ENCODE results near the gene CTNNBIP1. TPM values are rescaled to one million over a fixed set of nuclear protein-coding genes. Genes with fewer than 3 reads are reported as not detected.
A peak's percentile ranks its signal among the peaks of the same experiment; 100 is the strongest.

Gene CTNNBIP1
- total RNA-seq, 4 donors from 2014 or later: 17.0 to 27.2 (median 23.4) TPM

GRCh38 chr1:9846611-9847171 lies 63.4 kb downstream of the CTNNBIP1 start:
- intact Hi-C loops (cut with DNase I): no loop called here
- Histone ChIP-seq H3K9me3 (no peaks in the 10 kb centered on the region), H3K36me3 (peaks cover 0 to 22% (median 13%) of the 10 kb centered on the region in 4 donors), H3K4me3 (no peak overlapping the region), H3K27me3 (no peaks in the 10 kb centered on the region), H3K4me1 (peaks cover 20 to 35% (median 27%) of the 10 kb centered on the region in 4 donors), H3K27ac (replicated peaks in 1 of 4) (no peak overlapping the region)
- no peak for TF ChIP-seq POLR2A (IDR thresholded peaks at IDR 0.05; ENCODE audit: low read depth)
- TF ChIP-seq POLR2AphosphoS5 (IDR thresholded peaks at IDR 0.05): no peak
- 80% methylated on average over 10 of the region's 17 CpGs for WGBS
- no peak for DNase-seq (ENCODE audit: extremely low spot score)

GRCh38 chr1:9845914-9846313 lies 64.2 kb downstream of the CTNNBIP1 start:
- Histone ChIP-seq H3K4me3 (no peak overlapping the region), H3K4me1 (peaks cover 20 to 35% (median 27%) of the 10 kb centered on the region in 4 donors), H3K36me3 (peaks cover 0 to 20% (median 12%) of the 10 kb centered on the region in 4 donors), H3K9me3 (no peaks in the 10 kb centered on the region), H3K27me3 (no peaks in the 10 kb centered on the region), H3K27ac (replicated peaks in 1 of 4) (no peak overlapping the region)
- WGBS: 70% methylated on average over 9 of the region's 9 CpGs
- DNase-seq (ENCODE audit: extremely low spot score): no peak
- TF ChIP-seq POLR2A (IDR thresholded peaks at IDR 0.05; ENCODE audit: low read depth) (no peak), CTCF (IDR thresholded peaks at IDR 0.05) (no peak), POLR2AphosphoS5 (IDR thresholded peaks at IDR 0.05) (no peak), EP300 (IDR thresholded peaks at IDR 0.05) (no peak)
- intact Hi-C loops (cut with DNase I): no loop called here

GRCh38 chr1:9844756-9845155 lies 65.3 kb downstream of the CTNNBIP1 start:
- H3K4me1 ChIP-seq: peaks cover 20 to 35% (median 27%) of the 10 kb centered on the region in 4 donors
- H3K4me3 ChIP-seq: no peak overlapping the region
- WGBS: 87% methylated on average over 7 of the region's 7 CpGs
- H3K9me3 ChIP-seq: no peaks in the 10 kb centered on the region
- no peak for TF ChIP-seq EP300 (IDR thresholded peaks at IDR 0.05)
- TF ChIP-seq POLR2A (IDR thresholded peaks at IDR 0.05; ENCODE audit: low read depth): no peak
- TF ChIP-seq POLR2AphosphoS5 (IDR thresholded peaks at IDR 0.05): no peak
- peaks cover 0 to 12% (median 6%) of the 10 kb centered on the region in 4 donors for H3K36me3 ChIP-seq
- H3K27ac ChIP-seq (replicated peaks in 1 of 4): peak overlapping the region in 1 of 4 donors; percentile 30
- no peak for DNase-seq (ENCODE audit: extremely low spot score)
- no peaks in the 10 kb centered on the region for H3K27me3 ChIP-seq
- intact Hi-C loops (cut with DNase I): no loop called here

- Histone ChIP-seq H3K27ac (replicated peaks in 1 of 4) (peak overlapping the region in 1 of 4 donors; percentile 30), H3K27me3 (no peaks in the 10 kb centered on the region), H3K9me3 (no peaks in the 10 kb centered on the region), H3K4me3 (no peak overlapping the region), H3K36me3 (peaks cover 0 to 5% (median under 1%) of the 10 kb centered on the region in 4 donors), H3K4me1 (peaks cover 20 to 35% (median 27%) of the 10 kb centered on the region in 4 donors)
- intact Hi-C loops (cut with DNase I): no loop called here
- 48% methylated on average over 8 of the region's 12 CpGs for WGBS
- no peak for DNase-seq (ENCODE audit: extremely low spot score)
- TF ChIP-seq POLR2AphosphoS5 (IDR thresholded peaks at IDR 0.05) (no peak), POLR2A (IDR thresholded peaks at IDR 0.05; ENCODE audit: low read depth) (no peak), EP300 (IDR thresholded peaks at IDR 0.05) (no peak), CTCF (IDR thresholded peaks at IDR 0.05) (no peak)
Observed at GRCh38 chr1:9844106-9844505, 66.0 kb downstream of the CTNNBIP1 start.

- intact Hi-C loops (cut with DNase I): no loop called here
- Histone ChIP-seq H3K27ac (replicated peaks in 1 of 4) (peak overlapping the region in 1 of 4 donors; percentile 30), H3K4me1 (peaks cover 20 to 33% (median 27%) of the 10 kb centered on the region in 4 donors), H3K27me3 (no peaks in the 10 kb centered on the region), H3K9me3 (no peaks in the 10 kb centered on the region), H3K4me3 (no peak overlapping the region), H3K36me3 (peaks cover 0 to 4% (median 0%) of the 10 kb centered on the region in 4 donors)
- 100% methylated on average over 2 of the region's 7 CpGs for WGBS
- DNase-seq (ENCODE audit: extremely low spot score): no peak
- TF ChIP-seq EP300 (IDR thresholded peaks at IDR 0.05) (no peak), POLR2A (IDR thresholded peaks at IDR 0.05; ENCODE audit: low read depth) (no peak), POLR2AphosphoS5 (IDR thresholded peaks at IDR 0.05) (no peak), CTCF (IDR thresholded peaks at IDR 0.05) (no peak)
Observed at GRCh38 chr1:9843576-9843945, 66.5 kb downstream of the CTNNBIP1 start.

All from esophagus muscularis mucosa (tissue), 4 donors.